Immature natural killer cell (primary cell): ENCODE data around the gene ADAM12. TPM values are rescaled to one million over a fixed set of nuclear protein-coding genes. Genes with fewer than 3 reads are reported as not detected.
"Not testable (repeated sequence)": the region's sequence is repeated elsewhere in the genome, so short reads cannot be mapped to it uniquely, and the experiment has no call there.

Source experiments
- DNase-seq, 3 donors: peaks; one replicate each; pipeline ENCODE4 v3.0.0; 2022; ENCODE audit warnings: mixed read lengths in 1 of 3
- H3K27ac Mint-ChIP-seq, 6 donors: one replicate each; pipeline ENCODE4 v1.8.0; 2020; ENCODE audit warnings: mixed read lengths in 6 of 6, mild to moderate bottlenecking in 5 of 6, inconsistent platforms in 4 of 6, moderate library complexity in 3 of 6
- H3K27me3 Mint-ChIP-seq, 3 donors: one replicate each; pipeline ENCODE4 v1.8.0; 2020 to 2021; ENCODE audit warnings: low read depth in 3 of 3, mild to moderate bottlenecking in 3 of 3, mixed read lengths in 3 of 3, moderate library complexity in 3 of 3, inconsistent platforms in 1 of 3
- H3K36me3 Mint-ChIP-seq, 3 donors: one replicate each; pipeline ENCODE4 v1.8.0; 2020; ENCODE audit warnings: mixed read lengths in 3 of 3, inconsistent platforms in 2 of 3, mild to moderate bottlenecking in 2 of 3
- H3K4me1 Mint-ChIP-seq, 2 donors: one replicate each; pipeline ENCODE4 v1.8.0; 2020; ENCODE audit warnings: inconsistent platforms in 2 of 2, mild to moderate bottlenecking in 2 of 2, mixed read lengths in 2 of 2, moderate library complexity in 1 of 2
- H3K4me3 Mint-ChIP-seq, 5 donors: one replicate each; pipeline ENCODE4 v1.8.0; 2020; ENCODE audit warnings: mild to moderate bottlenecking in 5 of 5, mixed read lengths in 5 of 5, inconsistent platforms in 3 of 5, moderate library complexity in 3 of 5
- H3K9me3 Mint-ChIP-seq, 6 donors: one replicate each; pipeline ENCODE4 v1.8.0; 2020; ENCODE audit warnings: mild to moderate bottlenecking in 6 of 6, mixed read lengths in 6 of 6, inconsistent platforms in 4 of 6, moderate library complexity in 3 of 6
- polyA plus RNA-seq, 3 donors: library from polyadenylated mRNA; unstranded; fragments of 300-500 nt; fragmentation: Illumina TruSeq; gene quantifications; one replicate each; pipeline ENCODE4 v1.2.3, GENCODE V29; 2021

Gene ADAM12
- polyA plus RNA-seq, 3 donors from 2014 or later = 0.07 to 0.11 TPM; not detected in 1

DNA sequence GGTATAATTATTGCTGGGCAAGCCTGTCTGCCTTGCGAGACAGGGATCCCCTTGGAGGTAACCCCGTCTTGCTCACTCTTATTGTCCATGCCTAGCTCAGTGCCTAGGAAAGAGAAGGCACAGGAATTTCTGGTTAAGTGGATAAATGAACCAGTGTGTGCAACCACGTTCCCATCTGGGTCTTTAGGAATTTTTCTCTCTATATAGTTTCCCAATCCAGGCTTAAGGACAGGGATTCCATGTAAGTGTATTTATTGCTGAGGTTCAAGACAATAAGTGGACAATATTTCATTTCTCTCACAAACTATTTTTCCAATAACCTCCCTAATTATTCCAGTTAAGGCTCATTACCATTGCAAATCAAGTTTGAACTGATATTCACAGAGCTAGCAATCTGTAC is 8.9 kb upstream of the ADAM12 start:
- Mint-ChIP-seq H3K4me3 (no peak overlapping the region), H3K27ac (no peak overlapping the region), H3K36me3 (no peaks in the 10 kb centered on the region), H3K9me3 (peaks cover 0 to 4% (median 0%) of the 10 kb centered on the region in 6 donors), H3K4me1 (peaks cover 0 to 2% of the 10 kb centered on the region in 2 donors), H3K27me3 (peaks cover 0 to 14% (median 5%) of the 10 kb centered on the region in 3 donors)
- no peak for DNase-seq

DNA sequence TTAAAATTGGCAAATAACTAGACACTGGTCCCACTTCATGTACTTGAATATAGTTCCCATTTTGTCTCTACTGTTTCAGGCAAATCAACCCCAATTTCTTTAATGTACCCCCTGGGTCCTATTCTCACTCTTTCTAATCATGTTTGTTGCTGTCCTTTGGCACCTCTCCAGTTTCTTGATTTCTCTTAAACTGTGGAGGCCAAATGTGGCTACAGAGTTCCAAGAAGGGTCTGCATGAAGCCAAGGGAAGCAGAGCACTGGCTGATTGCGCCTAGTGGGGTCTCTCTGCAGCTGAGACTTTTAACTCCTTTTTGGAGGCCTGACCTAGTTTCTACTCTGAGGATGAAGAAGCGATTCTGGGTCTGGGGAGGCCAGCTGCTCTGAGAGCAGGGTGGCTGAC is 6.7 kb upstream of the ADAM12 start:
- H3K9me3 Mint-ChIP-seq = peaks cover 0 to 4% (median 0%) of the 10 kb centered on the region in 6 donors
- H3K4me3 Mint-ChIP-seq = no peak overlapping the region
- no peak for DNase-seq
- no peaks in the 10 kb centered on the region for H3K36me3 Mint-ChIP-seq
- H3K27me3 Mint-ChIP-seq = peaks cover 0 to 8% (median 6%) of the 10 kb centered on the region in 3 donors
- H3K4me1 Mint-ChIP-seq = peaks cover 0 to 2% of the 10 kb centered on the region in 2 donors
- H3K27ac Mint-ChIP-seq = no peak overlapping the region

DNA sequence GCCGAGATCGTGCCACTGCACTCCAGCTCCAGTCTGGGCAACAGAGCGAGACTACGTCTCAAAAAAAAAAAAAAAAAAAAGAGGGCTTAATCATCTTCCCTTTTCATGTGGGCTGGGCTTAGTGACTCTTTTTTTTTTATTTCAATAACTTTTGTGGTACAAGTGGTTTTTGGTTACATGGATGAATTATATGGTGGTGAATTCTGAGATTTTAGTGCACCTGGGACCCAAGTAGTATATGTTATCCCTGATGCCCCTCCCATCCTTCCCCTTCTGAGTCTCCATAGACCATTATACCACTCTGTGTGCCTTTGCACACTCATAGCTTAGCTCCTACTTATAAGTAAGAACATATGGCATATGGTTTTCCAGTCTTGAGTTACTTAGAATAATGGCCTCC is 4.8 kb upstream of the ADAM12 start:
- no peak for DNase-seq
- no peak overlapping the region for H3K4me3 Mint-ChIP-seq
- peaks cover 0 to 4% (median 0%) of the 10 kb centered on the region in 6 donors for H3K9me3 Mint-ChIP-seq
- H3K27ac Mint-ChIP-seq = no peak overlapping the region
- H3K27me3 Mint-ChIP-seq = peaks cover 11 to 17% (median 11%) of the 10 kb centered on the region in 3 donors
- peaks cover 0 to 5% (median 0%) of the 10 kb centered on the region in 3 donors for H3K36me3 Mint-ChIP-seq
- peaks cover 0 to 3% of the 10 kb centered on the region in 2 donors for H3K4me1 Mint-ChIP-seq

DNA sequence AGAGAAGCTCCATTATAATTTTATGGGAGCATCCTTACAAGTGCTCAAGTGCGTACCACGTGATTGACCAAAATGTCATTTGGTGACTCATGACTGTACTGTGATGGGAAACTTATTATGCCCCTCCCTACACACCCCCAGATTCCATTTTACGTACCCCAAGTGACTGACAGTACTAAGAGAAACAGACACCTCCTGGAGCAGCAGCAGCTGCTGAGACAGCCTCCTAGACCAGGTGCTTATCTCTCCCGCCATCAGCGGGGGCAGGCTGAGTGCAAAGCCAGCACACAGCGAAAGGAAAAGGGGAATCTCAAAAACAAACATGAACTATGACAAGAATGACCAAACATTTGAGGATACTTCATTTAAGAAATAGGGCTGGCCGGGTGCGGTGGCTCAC is 4.2 kb upstream of the ADAM12 start:
- no peak overlapping the region for H3K27ac Mint-ChIP-seq
- no peak overlapping the region for H3K4me3 Mint-ChIP-seq
- H3K4me1 Mint-ChIP-seq = peaks cover under 1 to 4% of the 10 kb centered on the region in 2 donors

DNA sequence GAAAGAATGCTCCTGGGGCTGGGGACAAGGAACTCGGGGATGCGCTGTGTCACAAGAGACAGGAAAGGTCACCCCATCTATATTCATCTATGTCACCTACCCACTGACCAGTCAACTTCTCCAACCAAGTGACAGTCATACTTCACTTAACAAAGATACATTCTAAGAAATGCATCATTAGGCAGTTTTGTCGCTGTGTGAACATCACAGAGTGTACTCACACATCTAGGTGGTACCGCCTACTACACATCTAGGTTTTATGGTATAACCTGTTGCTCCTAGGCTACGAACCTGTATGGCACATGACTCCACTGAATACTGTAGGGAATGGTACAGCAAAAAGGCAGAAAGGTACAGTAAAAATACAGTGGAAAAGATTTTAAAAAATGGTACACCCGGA is 3.8 kb upstream of the ADAM12 start:
- DNase-seq = no peak
- no peak overlapping the region for H3K4me3 Mint-ChIP-seq
- peaks cover 13 to 22% (median 16%) of the 10 kb centered on the region in 3 donors for H3K27me3 Mint-ChIP-seq
- no peak overlapping the region for H3K27ac Mint-ChIP-seq
- peaks cover 0 to 4% (median 0%) of the 10 kb centered on the region in 6 donors for H3K9me3 Mint-ChIP-seq
- peaks cover 0 to 6% (median 3%) of the 10 kb centered on the region in 3 donors for H3K36me3 Mint-ChIP-seq
- peaks cover 4 to 8% of the 10 kb centered on the region in 2 donors for H3K4me1 Mint-ChIP-seq

More for the DNA sequence above, 4.2 kb upstream of the ADAM12 start:
- peaks cover 0 to 5% (median 0%) of the 10 kb centered on the region in 3 donors for H3K36me3 Mint-ChIP-seq
- no peak for DNase-seq
- H3K27me3 Mint-ChIP-seq = peaks cover 11 to 18% (median 12%) of the 10 kb centered on the region in 3 donors
- peaks cover 0 to 4% (median 0%) of the 10 kb centered on the region in 6 donors for H3K9me3 Mint-ChIP-seq

DNA sequence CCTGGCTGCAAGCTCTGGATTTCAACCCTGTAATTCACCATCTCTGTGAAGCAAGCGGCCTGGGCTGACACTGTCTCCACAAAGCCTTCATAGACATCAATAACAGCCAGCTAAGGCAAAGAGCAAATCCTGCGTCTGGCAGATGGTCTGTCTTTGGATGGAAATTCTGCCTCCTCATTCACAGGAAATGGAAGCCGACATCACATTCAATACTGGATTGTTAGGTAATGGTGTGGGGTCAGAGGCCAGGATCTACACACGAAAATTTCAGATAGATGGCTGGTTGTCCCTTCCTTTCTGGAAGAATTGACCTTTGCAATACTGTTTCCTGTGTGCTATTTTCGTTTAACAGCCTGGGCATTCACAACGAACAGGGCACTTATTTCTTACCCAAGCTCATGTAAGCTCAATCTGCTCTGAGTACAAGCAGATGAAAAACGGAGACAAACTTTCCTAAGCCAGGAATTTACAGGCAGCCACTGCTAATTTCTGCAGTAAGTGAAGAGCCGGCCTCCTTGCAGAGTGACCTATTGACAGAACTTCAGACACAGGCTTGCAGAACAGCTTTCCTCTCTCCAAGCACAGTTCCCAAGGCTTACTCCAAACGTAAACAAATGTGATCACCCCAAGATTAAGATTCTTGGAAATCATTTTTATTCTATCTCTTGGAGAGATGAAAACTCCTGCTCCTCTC is 3.1 kb upstream of the ADAM12 start:
- Mint-ChIP-seq H3K9me3 (peaks cover 0 to 4% (median 0%) of the 10 kb centered on the region in 6 donors), H3K4me3 (no peak overlapping the region), H3K36me3 (peaks cover 0 to 9% (median 7%) of the 10 kb centered on the region in 3 donors), H3K27ac (no peak overlapping the region), H3K27me3 (peaks cover 17 to 30% (median 22%) of the 10 kb centered on the region in 3 donors), H3K4me1 (peaks cover 9 to 15% of the 10 kb centered on the region in 2 donors)
- no peak for DNase-seq

DNA sequence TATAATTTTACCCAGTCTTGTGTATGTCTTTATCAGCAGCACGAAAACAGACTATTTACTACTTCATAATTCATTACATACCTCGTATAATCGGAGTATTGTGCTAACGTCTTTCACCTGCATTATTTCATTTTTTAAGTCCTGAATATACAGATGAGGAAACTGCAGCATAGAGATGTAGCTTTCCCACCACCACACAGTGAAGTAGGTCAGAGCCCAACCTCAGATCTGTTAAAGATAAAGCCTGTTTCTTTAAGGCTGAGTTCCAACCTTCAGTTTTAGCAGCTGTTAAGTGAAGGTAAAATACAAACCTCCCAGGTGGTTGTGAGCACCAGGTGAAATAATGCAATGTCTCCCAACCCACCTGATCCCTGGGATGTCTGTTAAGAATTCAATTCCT is 2.0 kb upstream of the ADAM12 start:
- Mint-ChIP-seq H3K27me3 (peaks cover 21 to 37% (median 23%) of the 10 kb centered on the region in 3 donors), H3K4me1 (peaks cover 9 to 15% of the 10 kb centered on the region in 2 donors), H3K27ac (no peak overlapping the region), H3K36me3 (peaks cover 0 to 15% (median 7%) of the 10 kb centered on the region in 3 donors), H3K4me3 (peak overlapping the region in 1 of 5 donors; percentile 3), H3K9me3 (peaks cover 0 to 4% (median 0%) of the 10 kb centered on the region in 6 donors)
- DNase-seq = no peak

DNA sequence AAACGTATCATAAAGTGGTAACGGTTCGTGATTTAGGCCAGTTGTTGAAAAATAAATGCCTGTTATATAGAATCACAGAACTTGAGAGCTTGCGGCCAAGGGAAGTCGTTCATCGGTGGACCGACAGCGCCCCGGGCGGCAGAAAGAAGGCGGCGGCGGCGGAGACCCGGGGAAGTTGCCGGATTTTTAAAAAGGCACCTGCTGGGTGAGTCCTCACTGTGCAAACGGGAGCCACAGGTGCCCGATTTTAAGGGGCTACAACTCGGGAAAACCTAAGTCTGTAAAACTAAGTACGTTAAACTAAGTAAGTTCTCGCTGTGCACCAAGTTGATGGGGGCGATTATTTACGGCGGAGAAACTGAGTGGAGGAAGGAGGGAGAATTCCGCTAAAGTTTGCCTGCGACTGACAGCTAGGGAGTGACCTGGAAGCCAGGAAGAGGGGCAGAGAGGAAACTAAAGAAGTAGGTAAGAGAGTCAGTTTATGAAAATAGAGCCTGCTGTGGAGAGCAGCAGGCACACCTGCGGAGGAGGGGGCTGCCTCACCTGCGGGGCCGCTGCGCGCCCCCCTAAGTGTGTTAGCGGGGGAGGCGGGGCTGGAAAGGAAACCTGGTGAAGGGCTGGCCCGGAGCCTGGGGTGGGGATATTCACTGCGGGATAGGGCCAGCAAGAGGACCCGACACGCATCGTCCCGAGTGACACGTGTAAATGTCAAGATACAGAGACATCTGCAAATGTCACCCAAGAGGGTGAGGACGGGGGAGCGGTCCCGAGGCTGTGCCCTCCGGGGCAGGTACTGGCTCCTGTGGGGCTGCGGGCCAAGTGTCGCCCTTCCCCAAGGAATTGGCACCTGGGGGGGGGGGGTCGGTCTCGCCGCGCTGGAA is 996 bp downstream of the ADAM12 start:
- Mint-ChIP-seq H3K36me3 (peaks cover 0 to 15% (median 7%) of the 10 kb centered on the region in 3 donors), H3K27ac (no peak overlapping the region), H3K9me3 (peaks cover 0 to 3% (median 0%) of the 10 kb centered on the region in 6 donors), H3K27me3 (peaks cover 21 to 46% (median 23%) of the 10 kb centered on the region in 3 donors), H3K4me3 (peak overlapping the region; percentile 47 to 86 (median 73)), H3K4me1 (peaks cover 9 to 15% of the 10 kb centered on the region in 2 donors)
- DNase-seq = peak; percentile 7 to 22 (median 12)

DNA sequence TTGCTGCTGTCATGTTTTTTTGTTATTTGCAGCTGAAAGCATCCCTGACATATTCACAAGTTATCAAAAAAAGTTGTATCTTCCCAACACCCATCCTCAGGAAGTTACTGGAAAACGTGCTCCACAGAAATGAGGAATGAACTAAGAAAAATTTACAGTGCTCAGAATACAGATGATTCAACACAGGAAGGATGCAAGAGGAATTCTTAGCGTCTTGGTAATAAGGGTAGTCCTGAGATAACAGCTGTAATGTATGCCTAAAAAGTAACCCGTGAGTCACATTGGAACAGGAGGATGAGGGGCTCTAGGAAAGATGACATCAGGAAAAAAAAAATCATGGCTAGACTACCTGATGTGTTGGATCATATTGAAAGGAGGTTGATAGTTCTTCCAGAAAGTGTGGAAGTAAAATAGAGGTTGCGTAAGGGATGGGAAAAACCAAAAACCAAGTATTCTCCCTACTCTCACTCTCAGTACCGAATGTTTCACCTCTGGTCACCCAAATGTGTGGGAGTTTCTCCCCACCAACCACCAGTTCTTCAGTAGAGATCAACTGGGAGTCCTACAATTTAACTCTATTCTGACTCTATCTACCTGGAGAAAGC is 3.9 kb downstream of the ADAM12 start:
- peaks cover 0 to 3% (median 0%) of the 10 kb centered on the region in 6 donors for H3K9me3 Mint-ChIP-seq
- peaks cover 9 to 13% of the 10 kb centered on the region in 2 donors for H3K4me1 Mint-ChIP-seq
- no peak for DNase-seq
- peaks cover 0 to 11% (median 7%) of the 10 kb centered on the region in 3 donors for H3K36me3 Mint-ChIP-seq
- no peak overlapping the region for H3K27ac Mint-ChIP-seq
- peaks cover 17 to 38% (median 17%) of the 10 kb centered on the region in 3 donors for H3K27me3 Mint-ChIP-seq
- H3K4me3 Mint-ChIP-seq = no peak overlapping the region

DNA sequence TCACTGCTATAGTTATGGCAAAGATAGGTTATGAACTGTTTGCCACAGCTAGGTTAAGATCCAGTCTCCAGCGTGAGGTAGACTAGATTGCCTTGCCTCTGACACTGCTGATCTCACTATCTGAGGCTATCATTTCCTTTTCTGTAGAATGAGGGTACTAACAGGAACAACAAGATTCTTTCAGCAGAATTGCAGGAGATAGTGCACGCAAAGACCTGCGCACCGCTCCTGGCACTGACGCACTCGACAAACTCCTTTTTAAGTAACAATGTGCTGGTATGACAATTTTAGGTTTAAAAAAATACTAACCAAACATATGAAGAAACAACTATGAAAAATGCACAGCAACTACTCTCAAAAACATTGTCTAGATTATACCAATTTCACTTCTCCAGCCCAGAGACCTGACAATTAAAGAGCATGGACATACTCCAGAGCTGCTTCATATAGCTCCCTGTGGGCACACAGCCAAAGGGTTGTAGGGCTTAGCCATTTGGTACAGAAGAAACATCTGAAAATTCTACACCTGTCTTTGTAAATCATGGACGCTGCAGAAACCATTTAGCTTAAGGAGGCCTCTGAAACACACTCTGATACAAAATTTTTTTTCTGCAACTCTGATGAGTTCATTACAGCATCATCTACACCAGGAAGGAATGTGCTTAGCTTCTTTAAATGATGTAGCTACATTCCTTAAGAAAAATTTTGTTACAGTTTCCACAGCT is 7.8 kb downstream of the ADAM12 start:
- no peak overlapping the region for H3K27ac Mint-ChIP-seq
- no peaks in the 10 kb centered on the region for H3K9me3 Mint-ChIP-seq
- peaks cover 0 to 12% (median 0%) of the 10 kb centered on the region in 3 donors for H3K27me3 Mint-ChIP-seq
- H3K4me3 Mint-ChIP-seq = no peak overlapping the region
- peaks cover 0 to 2% (median 0%) of the 10 kb centered on the region in 3 donors for H3K36me3 Mint-ChIP-seq
- no peak for DNase-seq
- no peaks in the 10 kb centered on the region for H3K4me1 Mint-ChIP-seq

DNA sequence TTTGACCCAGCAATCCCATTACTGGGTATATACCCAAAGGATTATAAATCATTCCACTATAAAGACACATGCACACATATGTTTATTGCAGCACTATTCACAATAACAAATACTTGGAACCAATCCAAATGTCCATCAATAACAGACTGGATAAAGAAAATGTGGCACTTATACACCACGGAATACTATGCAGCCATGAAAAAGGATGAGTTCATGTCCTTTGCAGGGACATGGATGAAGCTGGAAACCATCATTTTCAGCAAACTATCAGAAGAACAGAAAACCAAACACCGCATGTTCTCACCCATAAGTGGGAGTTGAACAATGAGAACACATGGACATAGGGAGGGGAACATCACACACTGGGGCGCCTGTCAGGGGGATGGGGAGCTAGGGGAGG is 9.1 kb downstream of the ADAM12 start:
- peaks cover 0 to 11% (median 2%) of the 10 kb centered on the region in 3 donors for H3K27me3 Mint-ChIP-seq
- H3K36me3 Mint-ChIP-seq = not testable (repeated sequence)

DNA sequence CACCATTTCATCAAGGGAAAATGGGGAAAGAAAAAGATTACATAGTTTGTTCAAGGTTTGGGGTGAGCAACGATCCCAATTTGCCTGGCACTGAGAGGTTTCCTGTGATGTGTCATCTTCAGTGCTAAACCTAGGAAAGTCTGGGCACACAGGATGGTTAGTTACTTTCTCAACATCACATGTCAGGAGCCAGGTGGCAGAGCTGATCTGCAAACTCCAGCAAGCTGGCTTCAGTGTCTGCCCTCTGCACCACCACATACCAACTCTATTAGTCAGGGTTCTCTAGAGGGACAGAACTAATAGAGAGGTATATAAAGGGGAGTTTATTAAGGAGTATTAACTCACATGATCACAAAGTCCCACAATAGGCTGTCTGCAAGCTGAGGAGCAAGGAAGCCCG is 11.3 kb downstream of the ADAM12 start:
- Mint-ChIP-seq H3K9me3 (peaks cover 0 to 7% (median 0%) of the 10 kb centered on the region in 6 donors), H3K4me3 (no peak overlapping the region), H3K4me1 (no peaks in the 10 kb centered on the region), H3K36me3 (no peaks in the 10 kb centered on the region), H3K27ac (no peak overlapping the region), H3K27me3 (peaks cover 0 to 9% (median 2%) of the 10 kb centered on the region in 3 donors)
- DNase-seq = no peak

More for the DNA sequence above, 9.1 kb downstream of the ADAM12 start:
- H3K27ac Mint-ChIP-seq, H3K4me1 Mint-ChIP-seq, H3K4me3 Mint-ChIP-seq, DNase-seq, H3K9me3 Mint-ChIP-seq: not testable (repeated sequence)
